GF-D8 (cell line): ENCODE results near the gene TAF1B.

Source experiments
- DNase-seq: peaks from one replicate; lab custom pipeline; 2025; lab: John Stamatoyannopoulos, UW

TAF1B gene

GRCh38 chr2:9967053-9967775, 123.9 kb downstream of the TAF1B start:
- DNase-seq: no peak

- DNase-seq: no peak
Observed at GRCh38 chr2:9968553-9969497, 125.6 kb downstream of the TAF1B start.

GRCh38 chr2:9970200-9971044, 127.1 kb downstream of the TAF1B start:
- DNase-seq: no peak

- no peak for DNase-seq
Observed at GRCh38 chr2:9971105-9971818, 128.0 kb downstream of the TAF1B start.

GRCh38 chr2:9971890-9972289, 128.6 kb downstream of the TAF1B start:
- DNase-seq: no peak

- no peak for DNase-seq
Observed at GRCh38 chr2:9972621-9973479, 129.6 kb downstream of the TAF1B start.

- DNase-seq: no peak
Observed at GRCh38 chr2:9973690-9974089, 130.4 kb downstream of the TAF1B start.

GRCh38 chr2:9974343-9974742, 131.1 kb downstream of the TAF1B start:
- no peak for DNase-seq

- DNase-seq: no peak
Observed at GRCh38 chr2:9975328-9975727, 132.1 kb downstream of the TAF1B start.

GRCh38 chr2:9975805-9976447, 132.7 kb downstream of the TAF1B start:
- no peak for DNase-seq

- no peak for DNase-seq
Observed at GRCh38 chr2:9979977-9980376, 136.7 kb downstream of the TAF1B start.

- DNase-seq: no peak
Observed at GRCh38 chr2:9980520-9980919, 137.2 kb downstream of the TAF1B start.

- DNase-seq: no peak
Observed at GRCh38 chr2:9981655-9982054, 138.4 kb downstream of the TAF1B start.

GRCh38 chr2:9982248-9982647, 139.0 kb downstream of the TAF1B start:
- DNase-seq: no peak

- no peak for DNase-seq
Observed at GRCh38 chr2:9982891-9983290, 139.6 kb downstream of the TAF1B start.

GRCh38 chr2:9983401-9984216, 140.3 kb downstream of the TAF1B start:
- DNase-seq: no peak
